Measurements from ENCODE around the gene MAN1C1.
"Not testable (repeated sequence)": the region's sequence is repeated elsewhere in the genome, so short reads cannot be mapped to it uniquely, and the experiment has no call there.

The MAN1C1 gene

DNA sequence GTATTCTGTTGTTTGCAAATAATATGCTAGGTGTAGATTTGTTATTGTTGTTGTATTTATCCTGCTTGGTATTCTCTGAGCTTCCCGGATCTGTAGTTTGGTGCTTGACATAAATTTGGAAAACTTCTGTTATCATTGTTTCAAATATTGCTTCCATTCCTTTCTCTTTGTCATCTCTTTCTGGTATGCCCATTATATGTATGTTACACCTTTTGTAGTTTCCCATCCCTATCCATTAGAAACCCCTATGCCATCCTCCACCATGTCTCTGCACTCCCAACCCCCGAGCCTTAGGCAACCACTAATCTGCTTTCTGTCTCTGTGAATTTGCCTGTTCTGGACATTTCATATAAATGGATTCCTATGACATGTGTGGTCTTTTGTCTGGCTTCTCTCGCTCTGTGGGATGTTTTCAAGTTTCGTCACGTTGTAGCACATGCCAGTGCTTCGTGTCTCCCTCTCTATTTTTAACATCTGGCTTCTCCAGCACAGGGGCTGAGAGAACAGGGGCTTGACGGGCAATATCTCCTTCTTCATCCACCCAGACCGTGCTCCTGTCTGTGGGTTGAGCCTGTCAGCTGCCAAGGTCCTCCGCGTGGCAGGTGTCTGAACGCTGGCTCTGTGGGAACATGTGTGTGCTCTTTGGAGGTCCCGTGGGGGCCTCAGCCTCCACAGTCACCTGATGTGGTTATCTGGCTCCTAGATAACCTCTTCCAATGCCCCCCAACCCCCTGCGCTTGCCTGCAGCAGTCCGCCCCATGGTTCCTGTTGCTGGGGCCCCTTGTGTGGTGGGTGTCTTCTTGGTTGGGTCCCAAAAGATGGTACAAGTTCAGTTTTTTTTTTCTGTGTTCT is 32.8 kb upstream of the MAN1C1 start:
- no peak for DNase-seq

DNA sequence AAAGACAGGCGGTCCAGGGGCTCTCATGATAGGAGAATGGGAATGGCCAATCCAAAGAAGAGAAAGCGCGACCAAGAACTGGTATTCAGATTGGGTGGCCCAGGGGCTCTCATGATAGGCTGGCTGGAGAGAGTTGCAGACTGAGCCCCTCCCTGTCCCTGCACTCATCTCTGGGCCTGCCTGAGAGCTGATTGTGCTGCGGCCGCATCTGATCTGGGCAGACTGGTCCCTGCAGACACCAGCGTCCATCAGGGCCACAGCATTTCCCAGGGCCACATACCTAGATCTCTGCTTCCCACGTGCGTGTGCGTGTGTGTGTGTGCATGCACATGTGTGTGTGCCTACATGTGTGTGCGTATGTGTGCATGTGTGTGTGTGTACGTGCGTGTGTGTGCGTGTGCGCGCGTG is 30.4 kb upstream of the MAN1C1 start:
- DNase-seq: peak; percentile 33

DNA sequence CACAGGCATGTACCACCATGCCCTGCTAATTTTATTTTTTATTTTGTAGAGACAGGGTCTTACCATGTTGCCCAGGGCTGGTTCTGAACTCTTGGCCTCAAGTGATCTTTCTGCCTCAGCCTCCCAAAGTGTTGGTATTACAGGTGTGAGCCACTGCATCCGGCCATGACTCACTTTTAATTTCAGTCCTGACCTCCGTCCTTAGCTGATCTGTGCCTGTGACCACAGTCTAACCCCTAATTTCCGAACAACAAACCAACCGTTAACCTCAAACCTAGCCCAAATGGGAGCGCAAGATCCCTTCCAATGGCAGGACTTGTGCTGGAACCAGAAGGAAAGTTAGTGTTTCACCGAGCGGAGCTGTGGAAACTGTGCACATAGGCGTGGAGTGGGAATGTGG is 29.3 kb upstream of the MAN1C1 start:
- DNase-seq: no peak

DNA sequence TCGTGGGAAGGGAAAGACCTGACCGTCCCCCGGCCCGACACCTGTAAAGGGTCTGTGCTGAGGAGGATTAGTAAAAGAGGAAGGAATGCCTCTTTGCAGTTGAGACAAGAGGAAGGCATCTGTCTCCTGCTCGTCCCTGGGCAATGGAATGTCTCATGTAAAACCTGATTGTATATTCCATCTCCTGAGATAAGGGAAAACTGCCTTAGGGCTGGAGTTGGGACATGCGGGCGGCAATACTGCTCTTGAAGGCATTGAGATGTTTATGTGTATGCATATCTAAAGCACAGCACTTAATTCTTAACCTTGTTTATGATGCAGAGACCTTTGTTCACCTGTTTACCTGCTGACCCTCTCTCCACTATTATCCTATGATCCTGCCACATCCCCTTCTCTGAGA is 28.4 kb upstream of the MAN1C1 start:
- not testable (repeated sequence) for DNase-seq

DNA sequence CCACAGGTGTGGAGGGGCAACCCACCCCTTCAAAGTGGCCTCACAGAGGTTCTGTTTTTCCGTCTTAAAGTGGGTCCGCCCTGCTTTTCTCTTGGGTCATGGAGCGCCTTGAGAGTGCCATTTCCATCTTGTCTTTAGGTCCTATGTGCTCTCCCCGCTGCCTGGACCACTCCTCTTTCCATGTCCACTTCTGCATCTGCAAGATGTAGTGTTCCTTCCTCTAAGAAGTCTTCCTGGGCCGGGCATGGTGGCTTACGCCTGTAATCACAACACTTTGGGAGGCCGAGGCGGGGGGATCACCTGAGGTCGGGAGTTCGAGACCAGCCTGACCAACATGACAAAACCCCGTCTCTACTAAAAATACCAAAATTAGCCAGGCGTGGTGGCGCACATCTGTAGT is 27.8 kb upstream of the MAN1C1 start:
- not testable (repeated sequence) for DNase-seq

DNA sequence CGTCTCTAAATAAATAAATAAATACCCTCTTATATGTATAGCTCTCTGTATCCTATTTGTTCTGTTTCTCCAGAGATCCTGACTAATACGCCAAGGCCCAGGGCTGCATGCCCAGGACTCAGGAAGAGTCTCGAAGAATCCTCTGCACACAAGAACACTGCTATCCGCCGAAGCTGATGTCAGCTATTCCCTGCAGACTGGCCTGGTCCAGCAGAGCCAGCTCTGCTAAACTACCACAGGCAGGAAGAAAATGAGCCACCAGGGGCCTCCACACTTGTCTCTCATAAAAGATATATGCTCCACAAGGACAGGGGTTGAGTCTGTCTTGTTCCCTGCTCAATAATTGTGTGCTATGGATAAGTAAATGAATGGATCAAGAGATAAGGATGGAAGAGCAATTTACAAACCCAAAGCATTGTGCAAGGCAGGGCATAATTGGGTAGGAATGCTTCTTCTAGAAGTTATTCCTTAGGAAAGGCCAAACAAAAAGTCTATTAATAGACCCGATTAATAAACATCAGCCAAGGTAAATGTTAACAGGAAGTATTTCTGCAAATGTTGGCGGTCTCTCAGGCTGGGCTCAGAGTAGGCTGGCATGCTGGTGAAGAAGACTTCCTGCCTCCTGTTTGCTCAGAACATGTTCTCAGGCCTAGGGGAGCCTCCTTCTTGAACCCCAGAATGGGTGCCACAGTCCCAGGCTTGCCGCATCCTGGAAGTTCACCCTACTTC is 26.3 kb upstream of the MAN1C1 start:
- peak; percentile 35 for DNase-seq

DNA sequence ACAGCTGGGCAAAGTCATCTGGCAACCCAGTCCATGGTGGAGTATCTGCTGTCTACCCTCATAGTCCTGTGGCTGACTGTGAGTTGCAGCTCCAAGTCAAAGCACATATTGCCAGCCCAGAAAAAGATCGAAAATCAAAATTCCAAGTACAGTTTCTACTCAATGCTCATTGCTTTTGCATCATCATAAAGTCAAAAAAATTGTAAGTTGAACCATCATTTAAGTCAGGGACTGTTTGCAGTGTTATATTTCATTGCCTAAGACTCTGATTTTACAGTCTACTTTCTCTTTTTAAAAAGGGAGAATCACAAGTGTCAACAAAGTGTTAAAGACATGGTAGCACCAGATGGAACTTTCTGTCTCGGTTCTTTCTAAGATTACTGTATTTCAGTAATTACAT is 22.7 kb upstream of the MAN1C1 start:
- DNase-seq: no peak

DNA sequence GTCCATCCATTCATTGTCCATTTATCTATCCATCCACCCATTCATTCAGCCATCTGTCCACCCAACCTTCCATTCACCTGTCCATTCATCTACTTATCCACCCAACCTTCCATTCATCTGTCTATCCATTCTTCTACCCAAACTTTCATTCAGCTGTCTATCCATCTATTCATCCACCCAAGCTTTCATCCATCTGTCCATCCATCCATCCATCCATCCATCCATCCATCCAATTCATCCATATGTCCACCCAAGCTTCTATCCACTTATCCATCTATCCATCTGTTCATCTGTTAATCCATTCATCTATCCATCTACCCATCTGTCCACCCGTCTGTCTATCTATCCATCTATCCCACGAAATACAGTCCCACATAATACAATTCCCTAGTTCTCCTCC is 21.6 kb upstream of the MAN1C1 start:
- DNase-seq: no peak

DNA sequence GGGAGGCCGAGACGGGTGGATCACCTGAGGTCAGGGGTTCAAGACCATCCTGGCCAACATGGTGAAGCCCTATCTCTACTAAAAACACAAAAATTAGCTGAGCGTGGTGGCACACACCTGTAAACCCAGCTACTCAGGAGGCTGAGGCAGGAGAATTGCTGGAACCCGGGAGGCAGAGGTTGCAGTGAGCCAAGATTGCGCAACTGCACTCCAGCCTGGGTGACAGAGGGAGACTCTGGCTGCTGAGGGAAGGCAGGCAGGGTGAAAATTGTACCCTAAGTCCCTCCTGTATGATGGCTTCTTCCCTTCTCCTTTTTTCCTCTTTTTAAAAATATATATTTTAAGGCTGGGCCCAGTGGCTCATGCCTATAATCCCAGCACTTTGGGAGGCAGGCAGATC is 19.9 kb upstream of the MAN1C1 start:
- not testable (repeated sequence) for DNase-seq

DNA sequence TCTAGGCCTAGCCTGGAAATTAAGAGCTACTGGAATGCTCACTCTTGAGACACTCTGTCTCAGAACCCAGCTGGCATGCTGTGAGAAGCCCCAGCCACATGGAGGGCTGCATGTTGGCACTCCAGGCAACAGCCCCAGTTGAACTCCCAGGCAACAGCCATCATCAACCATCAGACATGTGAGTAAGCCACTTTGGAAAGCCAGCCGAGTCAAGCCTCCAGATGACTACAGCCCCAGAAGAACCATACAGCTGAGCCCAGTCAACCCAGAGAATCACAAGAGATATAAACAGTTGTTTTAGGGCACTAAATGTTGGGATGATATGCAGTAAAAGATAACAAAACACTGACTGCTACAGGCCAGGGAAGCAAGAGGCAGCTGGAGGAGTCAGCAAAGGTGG is 17.7 kb upstream of the MAN1C1 start:
- DNase-seq: no peak

DNA sequence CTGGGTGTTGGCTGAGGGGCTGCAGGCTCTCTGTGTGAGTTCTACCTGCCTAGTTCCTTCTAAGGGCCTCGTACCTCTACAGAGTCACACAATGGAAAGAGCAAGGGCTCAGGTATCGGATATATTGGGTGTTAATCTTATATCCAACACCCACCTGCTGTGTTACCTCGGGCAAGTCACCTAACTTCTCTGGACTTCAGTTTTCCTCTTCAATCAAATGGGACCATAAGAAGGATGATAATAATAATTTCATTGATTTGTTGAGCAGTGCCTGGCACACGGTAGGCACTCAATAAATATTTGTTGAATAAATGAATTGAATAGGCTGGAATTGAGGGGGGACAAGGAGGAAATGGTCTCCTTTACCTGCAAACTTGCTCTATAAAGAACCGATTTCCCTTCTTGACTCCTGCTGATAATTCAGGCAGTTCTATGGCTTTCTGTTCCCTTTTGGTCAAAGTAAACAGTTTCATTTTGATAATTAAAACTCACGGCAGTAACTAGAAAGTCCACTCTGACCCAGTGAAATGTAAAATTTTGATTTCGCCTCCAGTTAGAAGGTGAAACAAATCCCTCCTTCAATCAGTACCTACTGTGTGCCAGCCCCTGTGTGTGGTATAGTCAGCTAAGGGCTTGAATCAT is 16.5 kb upstream of the MAN1C1 start:
- no peak for DNase-seq

DNA sequence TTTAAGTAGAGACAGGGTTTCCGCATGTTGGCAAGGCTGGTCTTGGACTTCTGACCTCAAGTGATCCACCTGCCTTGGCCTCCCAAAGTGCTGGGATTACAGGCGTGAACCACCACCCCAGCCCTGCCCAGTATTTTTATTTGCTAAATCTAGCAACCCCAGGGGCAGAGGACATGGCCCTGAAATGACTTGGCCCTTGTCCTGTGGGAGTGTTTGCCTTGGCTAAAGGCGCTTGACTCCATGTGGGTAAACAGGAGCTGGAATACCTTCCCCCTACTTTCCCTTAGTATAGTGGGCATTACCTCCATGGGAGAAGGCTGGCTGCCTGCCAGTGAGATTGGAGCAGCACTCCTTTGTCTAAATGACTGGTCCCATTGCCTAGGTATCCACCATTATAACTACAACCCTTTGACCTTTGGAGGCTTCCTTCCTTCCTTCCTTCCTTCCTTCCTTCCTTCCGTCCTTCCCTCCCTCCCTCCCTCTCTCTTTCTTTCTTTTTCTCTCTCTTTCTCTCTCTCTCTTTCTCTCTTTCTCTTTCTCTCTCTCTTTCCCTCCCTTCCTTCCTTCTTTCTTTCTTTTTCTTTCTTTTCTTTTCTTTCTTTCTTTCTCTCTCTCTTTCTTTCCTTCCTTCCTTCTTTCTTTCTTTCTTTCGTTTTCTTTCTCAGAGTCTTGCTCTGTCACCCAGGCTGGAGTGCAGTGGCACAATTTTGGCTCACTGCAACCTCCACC is 15.5 kb upstream of the MAN1C1 start:
- DNase-seq: not testable (repeated sequence)

DNA sequence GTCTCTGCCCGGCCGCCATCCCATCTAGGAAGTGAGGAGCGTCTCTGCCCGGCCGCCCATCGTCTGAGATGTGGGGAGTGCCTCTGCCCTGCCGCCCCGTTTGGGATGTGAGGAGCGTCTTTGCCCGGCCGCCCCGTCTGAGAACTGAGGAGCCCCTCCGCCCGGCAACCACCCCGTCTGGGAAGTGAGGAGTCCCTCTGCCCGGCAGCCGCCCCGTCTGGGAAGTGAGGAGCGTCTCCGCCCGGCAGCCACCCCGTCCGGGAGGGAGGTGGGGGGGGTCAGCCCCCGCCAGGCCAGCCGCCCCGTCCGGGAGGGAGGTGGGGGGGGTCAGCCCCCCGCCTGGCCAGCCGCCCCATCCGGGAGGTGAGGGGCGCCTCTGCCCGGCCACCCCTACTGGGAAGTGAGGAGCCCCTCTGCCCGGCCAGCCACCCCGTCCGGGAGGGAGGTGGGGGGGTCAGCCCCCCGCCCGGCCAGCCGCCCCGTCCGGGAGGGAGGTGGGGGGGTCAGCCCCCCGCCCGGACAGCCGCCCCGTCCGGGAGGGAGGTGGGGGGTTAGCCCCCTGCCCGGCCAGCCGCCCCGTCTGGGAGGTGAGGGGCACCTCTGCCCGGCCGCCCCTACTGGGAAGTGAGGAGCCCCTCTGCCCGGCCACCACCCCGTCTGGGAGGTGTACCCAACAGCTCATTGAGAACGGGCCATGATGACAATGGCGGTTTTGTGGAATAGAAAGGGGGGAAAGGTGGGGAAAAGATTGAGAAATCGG is 12.6 kb upstream of the MAN1C1 start:
- not testable (repeated sequence) for DNase-seq

DNA sequence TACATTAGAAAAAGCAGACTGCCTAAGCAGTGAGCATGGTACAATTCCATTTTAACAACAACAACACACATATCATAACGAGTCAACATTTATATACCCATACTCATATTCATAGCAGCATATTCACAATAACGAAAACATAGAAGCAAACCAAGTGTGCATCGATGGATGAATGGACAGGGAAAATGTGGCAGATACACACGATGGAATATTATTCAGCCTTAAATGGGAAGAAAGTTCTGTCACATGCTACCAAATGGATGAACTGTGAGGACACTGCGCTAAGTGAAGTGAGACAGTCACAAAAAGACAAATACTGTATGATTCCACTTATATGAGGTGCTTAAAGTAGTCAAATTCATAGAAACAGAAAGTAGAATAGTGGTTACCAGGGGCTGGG is 9.5 kb upstream of the MAN1C1 start:
- no peak for DNase-seq

DNA sequence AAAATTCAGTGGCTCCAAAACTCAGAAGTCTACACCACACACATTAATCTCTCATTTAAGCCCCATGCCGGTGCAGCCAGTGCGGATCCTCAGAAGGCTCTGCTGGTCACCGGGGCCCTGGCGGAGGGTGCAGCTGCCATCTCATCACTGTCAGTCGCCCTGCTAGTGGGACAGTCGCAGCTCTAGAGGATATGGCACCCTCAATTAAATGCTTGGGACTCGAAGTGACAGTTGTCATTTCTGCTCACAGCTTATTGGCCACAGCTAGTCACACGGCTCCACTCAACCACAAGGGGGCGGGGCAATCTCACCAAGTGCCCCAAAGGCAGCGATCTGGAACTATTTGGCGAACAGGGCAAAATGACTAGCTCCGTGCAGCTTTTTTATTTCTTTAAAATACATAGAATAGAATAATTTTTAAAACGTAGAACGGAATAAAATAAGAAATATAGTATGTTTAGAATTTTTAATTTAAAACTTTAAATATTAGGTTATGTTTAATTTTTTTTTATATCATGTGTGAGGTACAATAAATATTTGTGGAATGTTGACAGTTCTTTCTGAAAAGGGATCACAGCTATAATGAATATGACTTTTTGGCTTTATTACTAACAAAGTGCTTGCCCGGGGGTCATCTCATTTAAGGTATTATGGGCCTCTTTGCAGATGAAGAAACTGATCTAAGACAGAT is 8.0 kb upstream of the MAN1C1 start:
- DNase-seq: peak; percentile 95

DNA sequence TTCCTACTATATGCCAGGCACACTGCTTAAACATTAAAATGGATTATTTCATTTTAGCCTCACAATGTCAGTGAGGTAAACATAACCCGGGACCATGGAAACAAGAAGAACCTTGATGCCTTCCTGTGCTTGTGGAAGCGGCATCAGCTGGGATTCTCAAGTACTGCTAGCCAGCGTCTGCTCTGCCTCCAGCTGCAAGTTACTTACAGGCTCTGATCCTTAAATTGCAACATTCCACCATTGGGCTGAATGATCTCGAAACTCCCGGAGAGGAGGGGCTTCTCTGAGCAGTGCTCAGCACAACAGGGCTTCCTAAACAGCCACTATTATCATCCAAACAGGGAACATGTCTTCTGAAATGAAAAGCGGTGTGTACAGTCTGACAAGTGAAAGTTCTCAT is 6.7 kb upstream of the MAN1C1 start:
- no peak for DNase-seq

DNA sequence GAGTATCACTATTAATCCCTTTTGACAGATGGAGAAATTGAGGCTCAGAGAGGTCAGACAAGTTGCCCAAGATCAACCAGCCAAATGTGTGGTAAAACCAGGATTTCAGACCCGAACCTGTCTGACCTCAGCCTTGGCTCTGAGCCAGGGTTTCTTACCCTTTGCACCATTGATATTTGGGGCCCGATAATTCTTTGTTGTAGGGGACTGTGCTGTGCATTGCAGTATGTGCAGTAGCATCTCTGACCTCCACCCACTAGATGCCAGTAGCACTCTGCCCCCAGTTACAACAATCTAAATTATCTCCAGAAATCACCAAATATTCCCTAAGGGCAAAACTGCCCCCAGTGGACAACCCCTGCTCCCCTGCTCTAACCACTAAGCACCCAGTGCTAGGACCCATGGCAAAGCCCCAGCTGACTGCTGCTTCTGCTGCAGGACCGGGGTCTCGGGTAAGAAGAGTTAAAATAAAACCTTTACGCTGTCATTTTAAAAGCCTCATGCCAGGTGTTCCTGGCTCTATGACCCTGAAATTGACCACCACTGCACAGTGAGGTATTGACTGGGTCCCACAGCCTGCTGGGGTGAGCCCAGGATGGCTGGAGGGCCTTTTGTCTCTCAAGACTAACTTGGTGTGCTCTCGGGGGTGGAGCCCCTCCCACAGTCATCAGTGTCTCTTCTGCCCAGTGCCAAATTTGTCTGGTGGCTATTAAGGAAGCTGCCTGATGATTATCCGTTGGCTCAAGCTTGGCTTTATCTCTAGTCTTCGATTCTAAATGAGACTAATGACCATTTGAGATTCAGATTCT is 5.6 kb upstream of the MAN1C1 start:
- DNase-seq: no peak

DNA sequence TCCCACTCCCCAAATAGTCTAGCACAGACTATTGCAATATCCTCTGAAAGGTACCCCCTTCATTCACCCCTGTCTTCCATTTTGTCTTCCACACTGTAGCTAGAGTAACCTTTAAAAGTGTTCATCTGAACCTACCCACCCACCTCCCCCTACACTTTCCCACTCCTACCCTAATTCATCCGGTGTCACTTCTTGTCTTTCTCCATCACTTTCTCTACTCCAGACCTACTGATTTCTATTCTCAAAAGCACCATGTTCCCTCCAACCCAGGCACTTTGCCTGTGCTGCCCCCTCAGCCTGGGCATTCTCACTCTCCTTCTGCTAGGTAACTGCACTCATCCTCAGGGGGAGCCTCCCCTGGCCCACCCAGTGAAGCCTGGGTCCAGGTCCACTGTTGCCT is 4.7 kb upstream of the MAN1C1 start:
- DNase-seq: no peak

DNA sequence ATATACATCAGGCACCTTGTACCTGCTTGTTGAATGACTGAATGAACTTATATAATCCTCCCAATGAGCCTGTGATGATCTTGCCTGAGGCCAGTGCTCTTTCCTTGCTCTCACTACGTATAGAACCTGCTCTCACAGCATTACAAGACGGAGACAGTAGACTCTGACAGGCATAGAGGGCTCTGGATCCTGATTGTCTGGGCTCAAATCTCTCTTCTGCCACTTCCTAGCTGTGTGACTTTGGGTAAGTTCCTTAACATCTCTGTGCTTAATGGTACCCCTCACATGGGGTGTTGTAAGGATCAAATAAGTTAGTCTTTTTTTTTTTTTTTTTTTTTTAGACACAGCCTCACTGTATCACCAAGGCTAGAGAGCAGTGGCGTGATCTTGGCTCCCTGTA is 4.2 kb upstream of the MAN1C1 start:
- DNase-seq: no peak

DNA sequence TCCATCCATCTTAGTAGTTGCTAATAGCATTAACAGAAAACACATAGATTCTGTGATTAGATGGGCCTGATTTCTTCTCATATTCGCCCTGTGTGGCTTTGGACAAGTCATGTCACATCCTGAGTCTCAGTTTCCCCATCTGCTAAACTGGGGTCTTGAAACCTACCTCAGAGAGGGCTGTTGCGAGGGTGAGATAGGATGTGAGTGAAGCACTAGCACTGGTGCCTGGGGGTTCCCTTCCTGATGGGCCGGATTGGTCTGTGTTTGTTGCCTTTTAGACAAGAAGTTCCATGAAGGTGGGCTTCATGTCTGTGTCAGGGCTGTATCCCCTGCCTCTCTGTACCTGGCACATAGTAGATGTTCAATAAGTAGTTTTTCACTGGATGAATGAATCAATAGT is 3.5 kb upstream of the MAN1C1 start:
- DNase-seq: no peak
